ENCODE results near the gene NTSR2. TPM values are rescaled to one million over a fixed set of nuclear protein-coding genes. Genes with fewer than 3 reads are reported as not detected.

The NTSR2 gene
- polyA plus RNA-seq, 1 experiment = not detected

DNA sequence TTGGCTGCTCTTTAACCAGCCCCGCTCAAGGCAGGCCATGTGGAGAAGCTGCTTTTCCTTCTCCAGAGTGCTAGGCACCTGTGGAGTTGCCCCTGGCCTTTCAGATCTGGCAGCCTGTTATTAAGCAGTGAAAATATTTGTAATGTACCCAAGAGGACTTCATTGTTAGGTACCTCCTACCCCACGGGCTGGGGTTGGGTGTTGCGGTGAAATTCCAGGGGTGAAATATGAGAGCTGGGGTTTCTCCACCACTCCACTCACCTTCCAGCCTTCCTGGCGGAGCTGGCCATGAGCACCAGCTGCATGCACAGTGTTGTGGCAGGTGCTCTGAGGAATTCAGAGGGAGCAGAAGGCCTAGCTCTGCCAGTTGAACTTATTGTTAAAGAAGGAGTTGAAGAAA is 39.1 kb downstream of the NTSR2 start:
- no peak for DNase-seq (ENCODE audit: low read depth, low spot score)
- CTCF ChIA-PET = no interaction called here
- Histone ChIP-seq H3K9me3 (ENCODE audit: control insufficient read depth, insufficient read depth, low read length) (peaks cover 10% of the 10 kb centered on the region), H3K4me3 (ENCODE audit: low read depth, low read length) (no peak overlapping the region), H3K27me3 (ENCODE audit: control insufficient read depth, insufficient read depth, low read length) (peaks cover 11% of the 10 kb centered on the region), H3K27ac (ENCODE audit: low read depth, low read length) (no peak overlapping the region)
- POLR2A ChIA-PET = no interaction called here
- TF ChIP-seq, protein P1, sequence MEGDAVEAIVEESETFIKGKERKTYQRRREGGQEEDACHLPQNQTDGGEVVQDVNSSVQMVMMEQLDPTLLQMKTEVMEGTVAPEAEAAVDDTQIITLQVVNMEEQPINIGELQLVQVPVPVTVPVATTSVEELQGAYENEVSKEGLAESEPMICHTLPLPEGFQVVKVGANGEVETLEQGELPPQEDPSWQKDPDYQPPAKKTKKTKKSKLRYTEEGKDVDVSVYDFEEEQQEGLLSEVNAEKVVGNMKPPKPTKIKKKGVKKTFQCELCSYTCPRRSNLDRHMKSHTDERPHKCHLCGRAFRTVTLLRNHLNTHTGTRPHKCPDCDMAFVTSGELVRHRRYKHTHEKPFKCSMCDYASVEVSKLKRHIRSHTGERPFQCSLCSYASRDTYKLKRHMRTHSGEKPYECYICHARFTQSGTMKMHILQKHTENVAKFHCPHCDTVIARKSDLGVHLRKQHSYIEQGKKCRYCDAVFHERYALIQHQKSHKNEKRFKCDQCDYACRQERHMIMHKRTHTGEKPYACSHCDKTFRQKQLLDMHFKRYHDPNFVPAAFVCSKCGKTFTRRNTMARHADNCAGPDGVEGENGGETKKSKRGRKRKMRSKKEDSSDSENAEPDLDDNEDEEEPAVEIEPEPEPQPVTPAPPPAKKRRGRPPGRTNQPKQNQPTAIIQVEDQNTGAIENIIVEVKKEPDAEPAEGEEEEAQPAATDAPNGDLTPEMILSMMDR (IDR thresholded peaks at IDR 0.05; ENCODE audit: low read depth, low read length) = no peak

DNA sequence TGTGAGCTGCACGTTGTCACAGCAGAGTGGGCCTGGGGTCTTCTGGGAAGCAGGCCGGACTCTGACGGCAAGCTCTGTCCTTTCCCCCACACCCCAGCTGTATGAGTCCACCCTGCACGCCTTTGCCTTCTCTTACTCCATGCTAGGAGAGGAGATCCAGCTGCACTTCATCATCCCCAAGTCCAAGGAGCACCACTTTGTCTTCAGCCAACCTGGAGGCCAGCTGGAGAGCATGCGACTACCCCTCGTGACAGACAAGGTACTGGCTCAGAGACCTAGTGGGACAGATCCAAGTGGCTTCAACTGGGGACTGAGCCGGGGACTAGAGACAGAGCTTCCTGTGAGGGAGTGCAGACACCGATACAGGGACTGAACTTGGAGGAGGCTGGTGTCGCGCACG is 40.1 kb downstream of the NTSR2 start:
- TF ChIP-seq, protein P1 (IDR thresholded peaks at IDR 0.05; ENCODE audit: low read depth, low read length) = no peak

DNA sequence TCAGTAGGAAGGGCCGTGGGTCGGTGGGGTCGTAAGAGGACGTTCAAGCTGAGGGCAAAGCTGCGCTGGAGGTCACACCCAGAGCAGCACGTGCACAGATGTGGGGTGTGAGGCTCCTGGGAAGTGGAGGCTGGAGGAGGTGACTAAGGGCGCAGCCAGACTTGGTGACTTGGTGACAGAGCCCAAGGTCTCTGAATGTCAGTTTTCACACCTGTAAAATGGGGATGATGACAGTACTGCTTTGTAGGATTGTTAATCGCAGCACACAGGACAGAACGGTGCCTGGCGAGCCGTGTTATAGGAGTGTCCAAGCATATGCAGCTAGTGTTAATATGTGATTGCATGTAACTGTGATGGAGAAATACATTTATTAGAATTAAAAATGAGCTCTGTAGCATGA is 40.8 kb downstream of the NTSR2 start:
- CTCF ChIA-PET = no interaction called here
- no peak overlapping the region for H3K4me3 ChIP-seq (ENCODE audit: low read depth, low read length)
- H3K27ac ChIP-seq (ENCODE audit: low read depth, low read length) = no peak overlapping the region
- peaks cover 14% of the 10 kb centered on the region for H3K27me3 ChIP-seq (ENCODE audit: control insufficient read depth, insufficient read depth, low read length)
- TF ChIP-seq, protein P1 (IDR thresholded peaks at IDR 0.05; ENCODE audit: low read depth, low read length) = no peak
- H3K9me3 ChIP-seq (ENCODE audit: control insufficient read depth, insufficient read depth, low read length) = peaks cover 10% of the 10 kb centered on the region
- POLR2A ChIA-PET = no interaction called here
- no peak for DNase-seq (ENCODE audit: low read depth, low spot score)

More for the DNA sequence above, 40.1 kb downstream of the NTSR2 start:
- Histone ChIP-seq H3K9me3 (ENCODE audit: control insufficient read depth, insufficient read depth, low read length) (peaks cover 10% of the 10 kb centered on the region), H3K27me3 (ENCODE audit: control insufficient read depth, insufficient read depth, low read length) (peaks cover 14% of the 10 kb centered on the region), H3K4me3 (ENCODE audit: low read depth, low read length) (no peak overlapping the region), H3K27ac (ENCODE audit: low read depth, low read length) (no peak overlapping the region)
- no peak for DNase-seq (ENCODE audit: low read depth, low spot score)
- ChIA-PET CTCF (no interaction called here), POLR2A (no interaction called here)

DNA sequence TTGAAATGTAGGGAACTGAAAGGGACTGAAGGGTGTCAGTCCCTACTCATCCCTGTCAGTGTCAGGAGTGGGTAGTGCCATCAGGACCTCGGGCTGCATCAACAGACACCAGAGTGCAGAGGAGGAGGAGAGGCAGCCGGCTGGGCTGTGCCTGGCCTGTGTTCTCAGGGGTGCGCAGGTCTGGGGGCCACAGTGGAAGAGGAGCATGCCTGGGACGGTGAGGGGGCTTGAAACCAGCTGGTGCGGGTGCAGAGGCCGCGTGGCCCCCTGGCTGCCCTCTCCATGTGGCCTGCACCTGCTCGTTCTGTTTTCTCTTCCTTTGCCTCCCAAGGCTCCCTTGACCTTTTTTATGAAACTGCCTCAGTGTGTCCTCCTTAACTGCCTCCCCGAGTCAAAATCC is 41.3 kb downstream of the NTSR2 start:
- H3K9me3 ChIP-seq (ENCODE audit: control insufficient read depth, insufficient read depth, low read length) = peaks cover 10% of the 10 kb centered on the region
- no peak overlapping the region for H3K27ac ChIP-seq (ENCODE audit: low read depth, low read length)
- H3K27me3 ChIP-seq (ENCODE audit: control insufficient read depth, insufficient read depth, low read length) = peaks cover 14% of the 10 kb centered on the region
- TF ChIP-seq, protein P1 (IDR thresholded peaks at IDR 0.05; ENCODE audit: low read depth, low read length) = no peak
- no peak for DNase-seq (ENCODE audit: low read depth, low spot score)
- no peak overlapping the region for H3K4me3 ChIP-seq (ENCODE audit: low read depth, low read length)
- ChIA-PET POLR2A (no interaction called here), CTCF (no interaction called here)

DNA sequence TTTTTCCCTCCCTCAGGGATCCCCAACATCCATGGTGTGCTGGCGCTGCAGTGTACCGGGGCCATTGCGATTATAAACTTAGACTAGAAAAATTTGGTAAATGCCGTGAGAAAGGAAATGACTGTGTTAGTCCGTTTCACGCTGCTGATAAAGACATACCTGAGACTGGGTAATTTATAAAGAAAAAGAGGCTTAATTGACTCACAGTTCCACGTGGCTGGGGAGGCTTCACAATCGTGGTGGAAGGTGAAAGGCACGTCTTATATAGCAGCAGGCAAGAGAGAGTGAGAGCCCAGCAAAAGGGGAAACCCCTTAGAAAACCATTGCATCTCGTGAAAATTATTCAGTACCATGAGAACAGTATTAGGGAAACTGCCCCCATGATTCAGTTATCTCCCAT is 44.3 kb downstream of the NTSR2 start:
- POLR2A ChIA-PET = no interaction called here
- Histone ChIP-seq H3K27ac (ENCODE audit: low read depth, low read length) (no peak overlapping the region), H3K9me3 (ENCODE audit: control insufficient read depth, insufficient read depth, low read length) (peaks cover 10% of the 10 kb centered on the region), H3K4me3 (ENCODE audit: low read depth, low read length) (no peak overlapping the region), H3K27me3 (ENCODE audit: control insufficient read depth, insufficient read depth, low read length) (peaks cover 16% of the 10 kb centered on the region)
- TF ChIP-seq, protein P1 (IDR thresholded peaks at IDR 0.05; ENCODE audit: low read depth, low read length) = no peak
- DNase-seq (ENCODE audit: low read depth, low spot score) = no peak
- CTCF ChIA-PET = no interaction called here

All from AG04450 (cell line).